Measurements from ENCODE around the gene ATF6B. TPM values are rescaled to one million over a fixed set of nuclear protein-coding genes. Genes with fewer than 3 reads are reported as not detected.

Gene ATF6B
- total and polyA plus RNA-seq, 2 of the 8 experiments (the other 6 are each of a cell fraction or from before 2014, with no cell fraction given), result 38.1 to 42.2 TPM

DNA sequence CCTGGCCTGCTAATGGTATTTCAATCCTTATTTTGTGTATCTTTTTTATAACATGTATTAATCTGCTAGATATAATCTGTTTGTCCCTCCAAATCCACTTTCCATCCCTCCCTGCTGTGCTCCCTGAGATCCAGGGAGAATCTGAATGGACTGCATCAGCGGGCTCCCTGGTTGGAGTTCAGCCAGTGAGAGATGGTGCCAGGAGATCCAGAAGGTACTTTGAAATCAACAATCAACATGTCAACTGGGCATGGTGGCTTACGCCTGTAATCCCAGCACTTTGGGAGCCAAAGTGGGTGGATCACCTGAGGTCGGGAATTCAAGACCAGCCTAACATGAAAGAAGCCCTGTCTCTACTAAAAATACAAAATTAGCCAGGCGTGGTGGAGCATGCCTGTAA is 4.4 kb downstream of the ATF6B start (continued):
- TF ChIP-seq SIRT6 (IDR thresholded peaks at IDR 0.05; ENCODE audit: low read length) (no peak), SAP30 (IDR thresholded peaks at IDR 0.05; ENCODE audit: insufficient read depth, insufficient replicate concordance, low read length) (no peak), MAFK (IDR thresholded peaks at IDR 0.05; ENCODE audit: low read depth, low read length) (no peak)
- TF ChIP-seq, protein P1, sequence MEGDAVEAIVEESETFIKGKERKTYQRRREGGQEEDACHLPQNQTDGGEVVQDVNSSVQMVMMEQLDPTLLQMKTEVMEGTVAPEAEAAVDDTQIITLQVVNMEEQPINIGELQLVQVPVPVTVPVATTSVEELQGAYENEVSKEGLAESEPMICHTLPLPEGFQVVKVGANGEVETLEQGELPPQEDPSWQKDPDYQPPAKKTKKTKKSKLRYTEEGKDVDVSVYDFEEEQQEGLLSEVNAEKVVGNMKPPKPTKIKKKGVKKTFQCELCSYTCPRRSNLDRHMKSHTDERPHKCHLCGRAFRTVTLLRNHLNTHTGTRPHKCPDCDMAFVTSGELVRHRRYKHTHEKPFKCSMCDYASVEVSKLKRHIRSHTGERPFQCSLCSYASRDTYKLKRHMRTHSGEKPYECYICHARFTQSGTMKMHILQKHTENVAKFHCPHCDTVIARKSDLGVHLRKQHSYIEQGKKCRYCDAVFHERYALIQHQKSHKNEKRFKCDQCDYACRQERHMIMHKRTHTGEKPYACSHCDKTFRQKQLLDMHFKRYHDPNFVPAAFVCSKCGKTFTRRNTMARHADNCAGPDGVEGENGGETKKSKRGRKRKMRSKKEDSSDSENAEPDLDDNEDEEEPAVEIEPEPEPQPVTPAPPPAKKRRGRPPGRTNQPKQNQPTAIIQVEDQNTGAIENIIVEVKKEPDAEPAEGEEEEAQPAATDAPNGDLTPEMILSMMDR (IDR thresholded peaks at IDR 0.05; ENCODE audit: control extremely low read depth in 1 of 3, insufficient read depth in 1 of 3, low read depth in 1 of 3, low read length in 3 of 3), result no peak

All from H1 (cell line).